ENCODE results near the gene DDAH1.

- TF ChIP-seq POLR2A (IDR thresholded peaks at IDR 0.05; ENCODE audit: low read depth, low read length) (no peak), SPI1 (IDR thresholded peaks at IDR 0.05; ENCODE audit: low read depth, low read length) (no peak)
Observed at GRCh38 chr1:85344256-85344694, 120.7 kb downstream of the DDAH1 start.

Measured in GM12891 (cell line).